GM19452 (cell line): Measurements from ENCODE around the gene GNG8.

Source experiments
- ATAC-seq: cut with Tn5 transposase; IDR thresholded peaks from one replicate; pipeline ENCODE4 v1.9.1; 2021; ENCODE audit not compliant: unreplicated experiment

The GNG8 gene

GRCh38 chr19:46605356-46605821 is 30.6 kb downstream of the GNG8 start:
- ATAC-seq = no peak

- no peak for ATAC-seq
Observed at GRCh38 chr19:46604781-46605355, 31.1 kb downstream of the GNG8 start.

- ATAC-seq = no peak
Observed at GRCh38 chr19:46603752-46604231, 32.2 kb downstream of the GNG8 start.

- ATAC-seq = no peak
Observed at GRCh38 chr19:46603195-46603637, 32.8 kb downstream of the GNG8 start.

- ATAC-seq = no peak
Observed at GRCh38 chr19:46602392-46603194, 33.4 kb downstream of the GNG8 start.

GRCh38 chr19:46601318-46602224 is 34.4 kb downstream of the GNG8 start, which contains the start of gene CALM3:
Gene CALM3 (plus strand): TSS chr19:46601330. CDS start chr19:46601435, 105 bp downstream.
- ATAC-seq = no peak

GRCh38 chr19:46600384-46601317 is 35.4 kb downstream of the GNG8 start:
- ATAC-seq = peak; percentile 77

GRCh38 chr19:46599716-46600373 is 36.2 kb downstream of the GNG8 start:
- ATAC-seq = no peak

GRCh38 chr19:46598372-46598917 is 37.6 kb downstream of the GNG8 start:
- ATAC-seq = no peak

- ATAC-seq = no peak
Observed at GRCh38 chr19:46596008-46596407, 40.0 kb downstream of the GNG8 start.

- ATAC-seq = no peak
Observed at GRCh38 chr19:46591870-46592269, 44.1 kb downstream of the GNG8 start.

- ATAC-seq = no peak
Observed at GRCh38 chr19:46591254-46591653, 44.7 kb downstream of the GNG8 start.

- ATAC-seq = no peak
Observed at GRCh38 chr19:46587861-46588260, 48.1 kb downstream of the GNG8 start.

GRCh38 chr19:46586294-46586693 is 49.7 kb downstream of the GNG8 start:
- ATAC-seq = no peak

GRCh38 chr19:46585539-46585938 is 50.5 kb downstream of the GNG8 start:
- ATAC-seq = no peak
